Measurements from ENCODE around the gene ATP7B. TPM values are rescaled to one million over a fixed set of nuclear protein-coding genes. Genes with fewer than 3 reads are reported as not detected.

Gene ATP7B
- total RNA-seq, 1 donor from 2014 or later: 137 TPM

- Mint-ChIP-seq H3K4me1 (peaks cover 4% of the 10 kb centered on the region), H3K27ac (no peak overlapping the region), H3K36me3 (peaks cover 74% of the 10 kb centered on the region), H3K27me3 (ENCODE audit: low read depth) (no peaks in the 10 kb centered on the region), H3K4me3 (no peak overlapping the region), H3K9me3 (peaks cover 58% of the 10 kb centered on the region)
- no peak for TF ChIP-seq CTCF (IDR thresholded peaks at IDR 0.05; ENCODE audit: unreplicated experiment)
- DNase-seq (ENCODE audit: low spot score in 2 of 2, unreplicated experiment in 2 of 2): no peak
These were observed 16.6 kb upstream of the ATP7B start for GRCh38 chr13:52027832-52028231.

- H3K27ac Mint-ChIP-seq: no peak overlapping the region
- peaks cover 58% of the 10 kb centered on the region for H3K9me3 Mint-ChIP-seq
- H3K4me3 Mint-ChIP-seq: no peak overlapping the region
- no peak for TF ChIP-seq CTCF (IDR thresholded peaks at IDR 0.05; ENCODE audit: unreplicated experiment)
- peaks cover 78% of the 10 kb centered on the region for H3K36me3 Mint-ChIP-seq
- no peaks in the 10 kb centered on the region for H3K27me3 Mint-ChIP-seq (ENCODE audit: low read depth)
- no peak for DNase-seq (ENCODE audit: low spot score in 2 of 2, unreplicated experiment in 2 of 2)
- H3K4me1 Mint-ChIP-seq: no peaks in the 10 kb centered on the region
These were observed 15.0 kb upstream of the ATP7B start for GRCh38 chr13:52026246-52026626.

- TF ChIP-seq CTCF (IDR thresholded peaks at IDR 0.05; ENCODE audit: unreplicated experiment): no peak
- Mint-ChIP-seq H3K27ac (no peak overlapping the region), H3K9me3 (peaks cover 55% of the 10 kb centered on the region), H3K27me3 (ENCODE audit: low read depth) (no peaks in the 10 kb centered on the region), H3K36me3 (peaks cover 79% of the 10 kb centered on the region), H3K4me1 (no peaks in the 10 kb centered on the region), H3K4me3 (no peak overlapping the region)
- no peak for DNase-seq (ENCODE audit: low spot score in 2 of 2, unreplicated experiment in 2 of 2)
These were observed 14.4 kb upstream of the ATP7B start for GRCh38 chr13:52025475-52026245.

GRCh38 chr13:52024481-52024880 lies 13.2 kb upstream of the ATP7B start, which contains the start of gene UTP14C:
UTP14C (plus strand) TSS chr13:52024691; CDS start chr13:52028805, 4,114 bp downstream.
- H3K36me3 Mint-ChIP-seq: peaks cover 78% of the 10 kb centered on the region
- H3K27ac Mint-ChIP-seq: no peak within 1 kb of the TSS
- DNase-seq (ENCODE audit: low spot score in 2 of 2, unreplicated experiment in 2 of 2): no peak
- no peaks in the 10 kb centered on the region for H3K4me1 Mint-ChIP-seq
- no peaks in the 10 kb centered on the region for H3K27me3 Mint-ChIP-seq (ENCODE audit: low read depth)
- H3K4me3 Mint-ChIP-seq: no peak within 1 kb of the TSS
- peaks cover 43% of the 10 kb centered on the region for H3K9me3 Mint-ChIP-seq
- no peak for TF ChIP-seq CTCF (IDR thresholded peaks at IDR 0.05; ENCODE audit: unreplicated experiment)

- Mint-ChIP-seq H3K4me3 (no peak overlapping the region), H3K27me3 (ENCODE audit: low read depth) (no peaks in the 10 kb centered on the region), H3K27ac (no peak overlapping the region), H3K4me1 (no peaks in the 10 kb centered on the region), H3K9me3 (peaks cover 25% of the 10 kb centered on the region), H3K36me3 (peaks cover 70% of the 10 kb centered on the region)
- TF ChIP-seq CTCF (IDR thresholded peaks at IDR 0.05; ENCODE audit: unreplicated experiment): no peak
- no peak for DNase-seq (ENCODE audit: low spot score in 2 of 2, unreplicated experiment in 2 of 2)
These were observed 11.1 kb upstream of the ATP7B start for GRCh38 chr13:52022356-52022755.
